HG02642 (cell line): Measurements from ENCODE around the gene EFCAB11.

Experiments
- ATAC-seq: cut with Tn5 transposase; IDR thresholded peaks from one replicate; pipeline ENCODE4 v1.9.1; 2021; ENCODE audit warnings: mild to moderate bottlenecking; ENCODE audit not compliant: unreplicated experiment, poor library complexity

Gene EFCAB11

GRCh38 chr14:89833120-89833532, 121.4 kb downstream of the EFCAB11 start:
- no peak for ATAC-seq

GRCh38 chr14:89828471-89829165, 125.9 kb downstream of the EFCAB11 start:
- ATAC-seq: no peak

GRCh38 chr14:89827265-89827664, 127.3 kb downstream of the EFCAB11 start:
- no peak for ATAC-seq

GRCh38 chr14:89826596-89826995, 127.9 kb downstream of the EFCAB11 start:
- ATAC-seq: no peak

DNA sequence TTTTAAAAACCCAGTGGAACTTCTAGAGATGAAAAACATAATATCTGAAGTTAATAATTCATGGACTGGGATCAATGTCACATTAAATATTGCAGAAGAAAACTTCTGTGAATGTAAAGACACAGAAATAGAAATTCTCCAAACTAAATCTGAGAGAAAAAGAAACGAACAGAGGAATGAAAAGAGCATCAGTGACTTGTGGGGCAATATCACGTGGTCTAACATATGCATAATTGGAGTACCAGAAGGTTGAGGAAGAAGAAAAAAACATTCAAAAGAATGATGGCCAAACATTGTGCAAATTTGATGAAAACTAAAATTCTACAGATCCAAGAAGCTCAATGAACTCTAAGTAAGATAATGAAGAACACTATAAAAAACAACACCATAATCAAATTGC, 130.8 kb downstream of the EFCAB11 start:
- ATAC-seq: no peak

GRCh38 chr14:89814126-89814525, 140.4 kb downstream of the EFCAB11 start:
- ATAC-seq: no peak

GRCh38 chr14:89813617-89814031, 140.9 kb downstream of the EFCAB11 start:
- no peak for ATAC-seq

DNA sequence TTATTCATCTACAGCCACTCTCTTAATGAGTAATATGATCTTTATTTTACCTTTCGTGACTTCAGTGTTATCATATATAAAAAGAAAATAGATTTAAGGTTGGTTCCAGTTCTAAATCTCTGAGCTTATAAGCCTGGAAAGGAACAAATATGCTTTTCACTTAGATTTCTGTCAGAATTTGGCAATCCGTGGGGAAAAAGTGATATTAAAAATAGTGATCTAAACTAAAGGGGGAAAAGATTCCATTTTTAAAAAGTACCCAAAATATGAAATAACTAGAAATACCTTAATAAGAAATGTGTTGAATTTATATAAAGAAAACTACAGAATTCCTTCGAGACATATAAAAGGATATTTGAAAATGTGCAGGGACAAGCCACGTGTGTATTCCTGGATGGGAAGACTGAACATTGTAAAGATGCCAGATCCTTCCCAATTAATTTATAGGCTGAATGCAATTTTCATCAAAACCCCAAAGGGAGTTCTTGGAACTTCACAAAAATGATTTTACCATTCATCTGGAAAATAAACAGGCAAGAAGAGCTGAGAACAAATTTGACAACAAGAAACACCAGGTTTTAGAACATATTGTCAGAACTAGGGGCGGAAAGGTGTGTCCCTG, 142.5 kb downstream of the EFCAB11 start:
- ATAC-seq: no peak

GRCh38 chr14:89810101-89810500, 144.4 kb downstream of the EFCAB11 start:
- ATAC-seq: no peak

GRCh38 chr14:89807892-89808291, 146.6 kb downstream of the EFCAB11 start:
- ATAC-seq: no peak

DNA sequence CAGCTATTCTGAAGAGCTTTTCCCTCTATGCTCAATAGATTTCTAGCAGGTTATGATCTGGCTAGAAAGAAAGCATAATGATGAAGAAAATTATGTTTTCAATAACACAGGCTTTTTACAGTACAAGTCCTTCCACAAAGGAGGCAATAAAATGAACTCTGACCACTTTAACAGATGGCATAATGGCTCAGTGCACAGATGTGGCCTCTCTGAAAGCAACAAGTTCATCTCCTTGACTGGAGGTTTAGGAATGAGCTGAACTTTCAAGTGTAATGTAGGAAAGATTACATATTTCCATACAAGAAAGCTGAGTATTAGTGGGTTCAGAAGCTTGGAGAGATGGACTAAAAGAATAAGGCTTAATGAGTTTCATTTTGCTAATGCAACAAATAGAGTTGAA, 147.4 kb downstream of the EFCAB11 start:
- ATAC-seq: no peak

- no peak for ATAC-seq
Observed at GRCh38 chr14:89806451-89806850, 148.1 kb downstream of the EFCAB11 start.

DNA sequence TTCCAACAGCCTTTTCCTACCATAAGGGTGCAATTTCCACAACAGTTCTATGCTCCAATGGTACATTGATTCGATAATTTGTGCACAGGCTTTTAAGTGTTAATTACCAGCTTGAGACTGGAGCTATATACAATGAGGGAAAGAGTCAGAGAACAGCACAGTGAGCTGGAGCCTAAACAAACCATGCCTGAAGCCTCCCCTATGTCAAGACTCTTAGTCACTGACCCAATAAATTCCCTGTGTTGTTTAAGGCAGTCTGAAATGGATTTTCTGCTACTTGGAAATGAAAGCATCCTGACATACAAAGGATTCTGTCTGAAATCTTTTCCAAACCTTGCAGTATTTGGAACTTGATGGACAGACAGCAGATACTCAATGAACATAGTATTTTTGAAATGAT, 149.0 kb downstream of the EFCAB11 start:
- ATAC-seq: no peak

DNA sequence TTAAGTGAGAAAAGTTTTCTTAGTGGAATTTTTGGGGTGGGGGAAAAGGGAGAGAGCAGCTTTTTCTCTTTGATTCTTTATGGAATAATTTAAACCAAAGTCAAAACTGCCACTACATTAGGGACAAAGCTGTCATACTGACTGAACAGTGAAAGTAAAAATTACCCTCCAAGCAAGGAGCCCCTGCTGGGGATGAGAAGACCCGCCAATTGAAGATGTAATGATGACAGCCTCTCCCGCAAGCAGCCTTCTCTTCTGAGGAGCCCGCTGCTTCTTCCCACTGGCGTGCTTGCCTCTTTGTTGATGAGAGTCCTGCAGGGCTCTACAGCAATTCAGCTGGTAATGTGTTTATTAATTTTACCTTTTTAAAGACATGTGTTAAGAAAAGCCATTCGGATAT, 151.0 kb downstream of the EFCAB11 start:
- no peak for ATAC-seq

- ATAC-seq: no peak
Observed at GRCh38 chr14:89801136-89801535, 153.4 kb downstream of the EFCAB11 start.

GRCh38 chr14:89798212-89798773, 156.2 kb downstream of the EFCAB11 start:
- ATAC-seq: no peak

DNA sequence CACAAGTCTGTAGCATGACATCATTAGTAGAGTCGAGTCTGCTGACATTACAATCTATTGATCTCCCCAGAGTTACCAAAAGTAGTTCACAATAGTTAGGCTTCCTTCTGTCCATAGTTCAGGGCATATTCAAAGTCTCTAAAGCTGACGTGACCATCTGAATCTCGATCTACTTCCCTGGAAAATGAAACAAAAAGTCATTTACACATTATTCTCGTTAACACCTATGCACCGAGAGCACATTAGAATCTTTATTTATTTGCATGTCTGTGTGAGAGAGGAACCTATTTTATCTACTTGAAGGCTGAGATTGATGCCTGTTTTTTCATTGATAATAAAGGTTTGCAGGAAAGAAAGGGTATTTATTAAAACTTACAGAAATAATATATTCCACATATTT, 157.4 kb downstream of the EFCAB11 start:
- ATAC-seq: no peak

- no peak for ATAC-seq
Observed at GRCh38 chr14:89794096-89794495, 160.4 kb downstream of the EFCAB11 start.

DNA sequence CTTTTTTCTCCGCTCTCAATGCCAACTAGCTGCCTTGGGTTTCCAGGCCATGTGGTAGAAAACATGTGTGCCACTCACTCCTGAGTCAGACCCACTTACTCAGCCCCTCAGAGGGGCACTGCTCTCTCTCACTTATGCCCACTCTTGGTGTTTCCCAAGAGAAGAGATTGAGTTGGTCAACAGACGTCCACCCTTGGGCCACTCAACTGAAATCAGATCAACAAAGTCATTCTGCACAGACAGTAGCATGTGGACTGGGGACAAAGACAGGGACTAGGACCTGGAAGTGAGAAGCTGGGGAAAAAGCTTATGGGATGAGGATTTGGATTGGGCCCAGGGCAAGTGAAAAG, 161.2 kb downstream of the EFCAB11 start:
- ATAC-seq: no peak

DNA sequence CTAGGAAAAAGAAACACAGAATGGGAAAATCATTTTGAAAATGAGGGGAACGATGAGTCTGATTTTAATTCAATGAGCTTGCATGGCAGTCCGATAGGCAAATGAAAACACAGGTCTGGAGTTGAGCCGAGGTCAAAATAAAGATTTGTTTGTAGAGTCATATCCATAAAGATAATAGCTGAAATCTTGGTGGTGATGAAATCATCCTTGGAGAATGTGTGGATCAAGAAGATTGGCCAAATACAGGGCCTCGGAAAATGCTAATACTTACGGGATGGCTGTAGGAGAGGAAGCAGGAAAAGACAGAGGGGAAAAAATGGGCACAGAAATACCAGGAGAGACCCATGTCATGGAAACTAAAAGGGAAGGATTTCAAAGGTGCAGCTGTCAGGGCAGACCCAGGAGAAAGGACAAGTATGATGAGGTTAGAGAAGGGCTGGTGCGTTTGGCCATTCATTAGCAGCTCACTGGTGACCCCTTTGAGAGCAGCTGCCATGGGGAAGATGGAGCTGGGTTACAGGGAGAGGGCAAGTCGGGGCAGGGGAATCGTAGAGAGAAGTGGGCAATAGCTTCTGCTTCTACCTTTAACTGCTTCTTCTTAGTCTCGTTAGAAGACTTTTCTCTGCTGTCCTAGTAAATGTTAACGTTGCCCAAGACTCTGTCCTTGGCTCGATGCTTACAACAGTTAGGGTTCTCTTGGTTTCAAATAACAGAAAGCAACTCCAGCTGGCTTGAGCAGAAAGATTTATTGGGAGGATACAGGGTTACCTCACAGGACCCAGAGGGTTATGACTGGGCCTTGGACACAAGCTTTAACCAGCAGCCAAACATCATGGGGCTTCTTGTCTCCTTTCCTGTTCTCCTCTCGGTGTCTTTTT, 161.8 kb downstream of the EFCAB11 start:
- no peak for ATAC-seq

GRCh38 chr14:89787525-89787924, 167.0 kb downstream of the EFCAB11 start:
- no peak for ATAC-seq
